Measurements from ENCODE around the gene CAMK2N2.
A peak's percentile ranks its signal among the peaks of the same experiment; 100 is the strongest.

Gene CAMK2N2

DNA sequence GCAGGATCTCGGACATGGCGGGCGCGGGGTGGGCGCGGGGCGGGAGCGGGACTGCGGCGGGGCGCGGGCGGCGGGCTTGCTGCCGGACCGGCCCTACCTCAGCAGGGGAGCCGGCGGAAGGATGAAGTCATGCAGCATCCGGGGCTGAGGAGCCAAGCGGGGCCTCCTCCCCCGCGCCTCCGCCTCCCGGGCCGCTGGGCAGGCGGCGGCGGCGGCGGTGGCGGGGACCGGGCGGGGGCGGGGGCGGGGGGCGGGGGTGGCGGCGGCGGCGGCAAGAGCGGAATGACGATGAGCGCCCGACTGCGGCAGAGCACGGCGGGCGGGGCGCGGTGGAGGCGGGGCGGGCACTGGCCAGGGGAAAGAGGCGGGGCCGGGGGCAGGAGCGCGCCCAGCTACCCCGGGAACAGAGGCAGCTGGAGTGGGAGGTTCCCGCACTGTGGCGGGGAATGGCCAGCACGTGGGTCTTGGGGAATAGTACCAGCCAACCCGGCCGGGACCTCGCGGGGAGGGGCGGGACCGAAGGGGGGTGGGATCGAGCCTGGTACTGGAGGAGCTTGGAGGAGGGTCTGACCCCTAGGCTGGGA, at the start of gene CAMK2N2:
TSS of gene CAMK2N2 (minus strand) at position 284 of the 584 bp plus-strand sequence. CDS start at position 16, 268 bp downstream.
- DNase-seq: no peak

DNA sequence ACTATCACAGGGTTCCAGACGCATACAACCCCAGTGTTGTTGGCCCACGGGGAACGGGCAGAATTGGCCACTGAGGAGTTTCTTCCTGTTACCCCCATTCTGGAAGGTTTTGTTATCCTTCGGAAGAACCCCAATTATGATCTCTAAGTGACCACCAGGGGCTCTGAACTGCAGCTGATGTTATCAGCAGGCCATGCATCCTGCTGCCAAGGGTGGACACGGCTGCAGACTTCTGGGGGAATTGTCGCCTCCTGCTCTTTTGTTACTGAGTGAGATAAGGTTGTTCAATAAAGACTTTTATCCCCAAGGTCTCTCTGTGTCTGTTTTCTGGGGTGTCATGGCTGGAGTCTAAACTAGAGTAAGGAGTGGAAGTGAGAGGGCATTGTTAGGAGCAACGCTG, 47.4 kb upstream of the CAMK2N2 start:
- no peak for DNase-seq

DNA sequence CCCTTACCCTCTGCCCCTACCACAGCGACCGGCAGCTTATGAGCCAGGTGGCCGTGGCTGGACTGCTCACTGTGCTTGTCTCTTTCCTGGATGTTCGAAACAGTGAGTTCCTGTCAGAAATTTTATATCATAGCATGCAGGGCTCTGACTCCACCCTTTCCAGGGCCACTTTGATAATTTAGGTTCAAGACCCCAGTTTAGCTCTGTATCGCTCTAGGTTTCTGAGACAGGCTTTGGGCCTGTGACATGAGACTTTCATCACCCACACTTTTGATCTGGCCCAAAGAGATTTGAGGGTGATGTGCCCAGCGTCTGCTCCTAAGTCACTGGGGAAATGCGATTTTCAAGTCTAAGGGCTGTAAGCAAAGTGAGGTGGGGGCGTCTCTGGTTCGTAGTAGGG, 46.6 kb upstream of the CAMK2N2 start:
- no peak for DNase-seq

- DNase-seq: no peak
Observed at GRCh38 chr3:184306341-184306972, 45.1 kb upstream of the CAMK2N2 start.

DNA sequence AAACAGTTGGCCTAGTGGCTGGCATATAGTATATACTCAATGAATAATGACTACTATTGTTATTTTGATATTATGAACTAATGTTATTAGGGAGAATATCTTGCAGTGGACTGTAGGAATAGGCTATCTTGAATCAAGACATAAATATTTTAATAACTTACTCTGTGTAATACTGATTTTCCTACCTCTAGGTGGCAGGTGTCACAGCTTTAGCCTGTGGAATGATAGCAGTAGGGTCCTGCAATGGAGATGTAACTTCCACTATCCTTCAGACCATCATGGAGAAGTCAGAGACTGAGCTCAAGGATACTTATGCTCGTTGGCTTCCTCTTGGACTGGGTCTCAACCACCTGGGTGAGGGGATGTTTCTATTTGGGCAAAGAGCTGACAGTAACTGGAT, 44.2 kb upstream of the CAMK2N2 start:
- no peak for DNase-seq

DNA sequence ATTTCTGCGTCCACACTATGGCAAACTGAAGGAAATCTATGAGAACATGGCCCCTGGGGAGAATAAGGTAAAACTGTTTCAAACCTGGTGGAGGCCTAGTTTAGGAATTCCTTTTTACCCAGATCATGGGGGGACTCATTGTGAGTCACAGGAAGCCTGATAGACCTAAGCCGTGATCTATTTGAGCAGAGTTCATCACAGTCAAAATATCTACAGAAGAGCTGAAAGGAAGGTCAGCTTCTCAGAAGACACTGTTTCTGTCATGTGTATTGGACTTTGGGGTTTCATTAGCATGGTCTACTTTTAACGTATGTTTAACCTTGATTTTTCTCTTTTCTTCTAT, 39.0 kb upstream of the CAMK2N2 start:
- DNase-seq: no peak

- no peak for DNase-seq
Observed at GRCh38 chr3:184299488-184300377, 38.4 kb upstream of the CAMK2N2 start.

DNA sequence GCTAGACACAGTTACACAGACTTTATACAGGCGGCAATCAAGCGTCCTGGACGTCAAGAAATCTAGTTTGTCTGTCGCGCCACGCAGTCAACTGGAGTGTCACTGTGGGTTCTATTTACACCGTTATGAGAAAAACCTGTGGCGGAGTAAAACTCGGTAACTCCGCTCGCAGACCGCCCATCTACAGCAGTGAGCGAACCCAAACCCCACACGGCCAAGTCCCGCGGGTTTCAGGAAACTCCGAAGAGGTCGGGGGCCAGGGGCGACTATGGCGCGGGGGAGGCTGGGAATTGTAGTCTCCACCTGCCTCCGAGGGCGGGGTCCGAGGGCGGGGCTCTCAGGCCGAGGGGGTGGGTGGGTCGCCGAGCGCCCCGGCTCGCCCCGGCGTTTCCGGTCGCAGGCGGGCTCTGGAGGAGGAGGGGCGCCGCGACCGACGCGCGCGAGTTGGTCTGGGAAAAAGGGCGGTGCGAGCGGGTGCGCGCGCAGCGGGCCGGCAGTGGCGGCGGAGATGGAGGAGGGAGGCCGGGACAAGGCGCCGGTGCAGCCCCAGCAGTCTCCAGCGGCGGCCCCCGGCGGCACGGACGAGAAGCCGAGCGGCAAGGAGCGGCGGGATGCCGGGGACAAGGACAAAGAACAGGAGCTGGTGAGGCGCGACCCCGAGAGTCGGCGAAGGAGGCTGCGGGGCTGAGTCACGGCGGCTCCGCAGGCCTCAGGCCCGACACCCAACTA, 37.6 kb upstream of the CAMK2N2 start, which contains the start of gene PSMD2:
TSS of gene PSMD2 (plus strand) at position 483 of the 729 bp plus-strand sequence. CDS start at position 509, 26 bp downstream.
- peak; percentile 99 for DNase-seq

DNA sequence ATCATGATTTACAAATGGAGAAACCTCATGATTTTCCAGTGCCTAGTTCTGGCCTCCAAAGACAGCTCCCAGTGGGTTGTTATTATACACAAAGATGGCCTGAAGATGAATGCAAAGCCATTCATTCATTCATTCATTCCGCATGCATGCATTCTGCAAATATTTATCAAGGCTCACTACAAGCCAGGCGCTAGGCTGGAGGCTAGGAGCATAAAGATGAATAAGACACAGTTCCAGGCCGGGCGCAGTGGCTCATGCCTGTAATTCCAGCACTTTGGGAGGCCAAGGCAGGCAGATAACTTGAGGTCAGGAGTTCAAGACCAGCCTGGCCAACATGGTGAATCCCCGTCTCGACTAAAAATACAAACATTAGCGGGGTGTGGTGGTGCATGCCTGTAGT, 35.3 kb upstream of the CAMK2N2 start:
- DNase-seq: no peak

GRCh38 chr3:184295771-184296170, 34.4 kb upstream of the CAMK2N2 start:
- no peak for DNase-seq

DNA sequence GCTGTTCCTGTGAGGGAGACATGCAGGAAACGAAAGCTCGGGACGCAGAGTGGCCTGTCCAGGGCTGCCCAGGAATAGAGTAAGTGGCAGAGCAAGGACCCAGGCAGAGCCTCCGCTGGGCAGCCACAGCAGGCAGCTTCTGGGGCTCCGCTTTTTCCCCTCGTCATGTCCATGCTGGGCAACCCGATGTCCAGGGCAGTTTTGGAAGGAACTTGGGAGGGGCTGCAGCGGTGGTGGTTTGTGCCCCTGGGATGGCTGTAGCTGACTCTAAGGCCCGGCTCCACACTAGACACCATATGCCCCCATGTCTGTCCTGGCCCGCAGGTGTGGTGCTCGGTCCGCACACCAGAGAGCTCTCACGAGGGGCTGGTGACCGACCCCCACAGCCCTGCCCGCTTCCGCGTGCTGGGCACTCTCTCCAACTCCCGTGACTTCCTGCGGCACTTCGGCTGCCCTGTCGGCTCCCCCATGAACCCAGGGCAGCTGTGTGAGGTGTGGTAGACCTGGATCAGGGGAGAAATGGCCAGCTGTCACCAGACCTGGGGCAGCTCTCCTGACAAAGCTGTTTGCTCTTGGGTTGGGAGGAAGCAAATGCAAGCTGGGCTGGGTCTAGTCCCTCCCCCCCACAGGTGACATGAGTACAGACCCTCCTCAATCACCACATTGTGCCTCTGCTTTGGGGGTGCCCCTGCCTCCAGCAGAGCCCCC, 30.5 kb upstream of the CAMK2N2 start:
- DNase-seq: no peak

- DNase-seq: no peak
Observed at GRCh38 chr3:184291044-184291737, 29.8 kb upstream of the CAMK2N2 start.

GRCh38 chr3:184290331-184290730, 29.0 kb upstream of the CAMK2N2 start:
- DNase-seq: no peak

GRCh38 chr3:184289426-184289938, 28.1 kb upstream of the CAMK2N2 start:
- peak; percentile 39 for DNase-seq

GRCh38 chr3:184284696-184285095, 23.3 kb upstream of the CAMK2N2 start:
- peak; percentile 87 for DNase-seq

- no peak for DNase-seq
Observed at GRCh38 chr3:184283681-184284080, 22.3 kb upstream of the CAMK2N2 start.

- DNase-seq: no peak
Observed at GRCh38 chr3:184282941-184283340, 21.6 kb upstream of the CAMK2N2 start.

DNA sequence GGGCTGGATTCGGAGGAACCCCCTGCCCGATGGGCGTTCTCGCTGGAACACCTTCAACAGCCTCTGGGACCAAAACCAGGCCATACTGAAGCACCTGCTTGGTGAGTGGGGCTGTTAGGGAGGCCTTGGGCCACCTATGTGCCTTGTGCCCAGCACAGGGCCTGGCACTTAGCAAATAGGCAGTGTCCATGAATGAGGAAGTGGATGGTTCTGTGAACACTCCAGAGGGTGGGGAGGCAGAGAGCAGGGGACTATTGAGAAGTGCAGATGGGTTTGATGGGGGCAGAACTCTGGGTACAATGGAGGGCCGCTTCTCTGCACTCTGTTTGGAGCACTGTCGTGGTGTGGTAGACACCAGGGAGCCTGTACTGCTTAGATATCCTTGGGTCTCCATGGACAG, 16.0 kb upstream of the CAMK2N2 start:
- no peak for DNase-seq

DNA sequence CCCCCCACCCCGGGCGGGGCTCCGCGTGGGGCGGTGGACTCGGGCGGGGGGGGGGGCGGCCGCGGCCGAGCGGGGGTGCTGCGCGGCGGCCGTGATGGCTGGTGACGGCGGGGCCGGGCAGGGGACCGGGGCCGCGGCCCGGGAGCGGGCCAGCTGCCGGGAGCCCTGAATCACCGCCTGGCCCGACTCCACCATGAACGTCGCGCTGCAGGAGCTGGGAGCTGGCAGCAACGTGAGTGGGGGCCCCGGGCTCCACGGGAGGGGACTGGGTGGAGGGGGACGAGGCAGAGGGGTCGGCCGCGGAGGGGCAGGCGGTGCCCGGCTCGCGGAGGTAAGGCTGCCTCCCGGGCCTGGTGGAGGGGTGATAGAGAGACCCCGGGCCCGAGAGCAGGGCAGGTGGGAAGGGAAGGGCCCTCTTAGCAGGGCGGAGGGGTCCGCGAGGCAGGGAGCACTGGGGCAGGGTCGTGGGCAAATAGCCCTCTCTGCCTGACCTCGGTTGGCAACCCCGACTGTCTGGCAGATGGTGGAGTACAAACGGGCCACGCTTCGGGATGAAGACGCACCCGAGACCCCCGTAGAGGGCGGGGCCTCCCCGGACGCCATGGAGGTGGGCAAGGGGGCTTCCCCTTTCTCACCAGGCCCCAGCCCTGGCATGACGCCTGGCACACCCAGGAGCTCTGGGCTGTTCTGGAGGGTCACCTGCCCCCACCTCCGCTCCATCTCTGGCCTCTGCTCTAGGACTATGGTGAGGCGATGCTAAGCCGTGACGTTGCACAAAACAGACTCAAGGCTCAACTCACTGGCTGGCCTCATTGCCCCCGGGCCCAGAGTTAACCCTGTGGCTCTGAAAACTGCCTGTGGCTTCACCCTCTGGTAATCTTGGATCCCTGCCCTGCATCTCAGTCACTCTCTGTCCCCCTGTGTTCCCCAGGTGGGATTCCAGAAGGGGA, 14.9 kb upstream of the CAMK2N2 start, which contains the start of gene ECE2:
TSS of gene ECE2 (plus strand) at position 62 of the 950 bp plus-strand sequence. CDS start at position 194, 132 bp downstream.
- no peak for DNase-seq

DNA sequence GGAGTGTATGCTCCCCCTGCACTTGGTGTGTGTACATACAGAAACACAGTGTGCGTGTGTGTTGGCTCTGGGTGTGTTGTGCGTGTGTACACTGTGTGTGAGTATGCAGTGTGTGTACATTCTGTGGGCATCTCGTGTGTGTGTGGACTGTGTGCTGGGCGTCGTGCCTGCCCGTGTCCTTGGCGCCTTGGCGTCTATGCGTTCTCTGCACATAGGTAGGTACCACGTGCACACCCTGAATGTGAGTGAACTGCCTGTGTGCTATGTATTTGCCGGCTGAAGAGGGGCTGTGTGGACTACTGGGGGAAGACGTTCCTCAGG, 14.0 kb upstream of the CAMK2N2 start:
- no peak for DNase-seq
